HepG2 (cell line): ENCODE data around the gene GCDH. TPM values are rescaled to one million over a fixed set of nuclear protein-coding genes. Genes with fewer than 3 reads are reported as not detected.

Source experiments
- CBX5 ChIP-seq: sonication (generic); formaldehyde crosslinking; IDR thresholded peaks from 2 replicates; pipeline ENCODE4 v1.4.0; 2020; ENCODE audit warnings: missing genetic modification reagents, borderline replicate concordance
- DNMT3B ChIP-seq: conservative IDR thresholded peaks from 2 replicates; pipeline ENCODE4 v1.6.1; 2016; ENCODE audit warnings: missing biosample characterization, control low read depth
- ETV6 ChIP-seq: sonication (generic); formaldehyde crosslinking; conservative IDR thresholded peaks from 2 replicates; pipeline ENCODE4 v1.4.0; 2020; ENCODE audit warnings: missing genetic modification reagents
- EZH2 ChIP-seq: conservative IDR thresholded peaks from 2 replicates; pipeline ENCODE4 v1.6.1; 2012; ENCODE audit warnings: mild to moderate bottlenecking, low read depth, low read length, moderate library complexity
- GTF3A ChIP-seq: sonication (generic); formaldehyde crosslinking; conservative IDR thresholded peaks from 2 replicates; pipeline ENCODE4 v1.4.0; 2020; ENCODE audit warnings: mild to moderate bottlenecking, missing genetic modification reagents
- HMGXB4 ChIP-seq, 2 experiments: sonication (generic) in 1 of 2; formaldehyde crosslinking in 1 of 2; IDR thresholded peaks; 2 replicates each; pipeline versions ENCODE4 v1.4.0 to v1.6.1; 2018 to 2020; ENCODE audit warnings: missing genetic modification reagents in 2 of 2, borderline replicate concordance in 1 of 2, low read depth in 1 of 2, mild to moderate bottlenecking in 1 of 2, missing biosample characterization in 1 of 2
- NFYB ChIP-seq: sonication (generic); formaldehyde crosslinking; IDR thresholded peaks from 2 replicates; pipeline ENCODE4 v1.4.0; 2020; ENCODE audit warnings: missing genetic modification reagents
- NR1H2 ChIP-seq: sonication (generic); formaldehyde crosslinking; IDR thresholded peaks from 2 replicates; pipeline ENCODE4 v1.8.1; 2022; ENCODE audit warnings: low read depth, missing genetic modification reagents, borderline replicate concordance
- PHF21A ChIP-seq: sonication (generic); formaldehyde crosslinking; IDR thresholded peaks from 2 replicates; pipeline ENCODE4 v1.5.0; 2020; ENCODE audit warnings: mild to moderate bottlenecking, missing genetic modification reagents
- RARG ChIP-seq: sonication (generic); formaldehyde crosslinking; IDR thresholded peaks from 2 replicates; pipeline ENCODE4 v1.4.0; 2020; ENCODE audit warnings: low read depth, mild to moderate bottlenecking, missing genetic modification reagents
- RFXAP ChIP-seq: sonication (generic); formaldehyde crosslinking; IDR thresholded peaks from 2 replicates; pipeline ENCODE4 v1.4.0; 2020; ENCODE audit warnings: missing genetic modification reagents, borderline replicate concordance
- TSC22D2 ChIP-seq: sonication (generic); formaldehyde crosslinking; IDR thresholded peaks from 2 replicates; pipeline ENCODE4 v1.5.1; 2020; ENCODE audit warnings: missing genetic modification reagents, mild to moderate bottlenecking, borderline replicate concordance
- ZFP62 ChIP-seq: sonication (generic); formaldehyde crosslinking; IDR thresholded peaks from 2 replicates; pipeline ENCODE4 v1.4.0; 2020; ENCODE audit warnings: missing genetic modification reagents
- ZMAT3 ChIP-seq: sonication (generic); formaldehyde crosslinking; conservative IDR thresholded peaks from 2 replicates; pipeline ENCODE4 v1.7.0; 2021; ENCODE audit warnings: missing genetic modification reagents
- ZNF335 ChIP-seq: sonication (generic); formaldehyde crosslinking; IDR thresholded peaks from 2 replicates; pipeline ENCODE4 v1.4.0; 2020; ENCODE audit warnings: missing genetic modification reagents
- ZNF33A ChIP-seq: sonication (generic); formaldehyde crosslinking; IDR thresholded peaks from 2 replicates; pipeline ENCODE4 v1.5.1; 2020; ENCODE audit warnings: missing genetic modification reagents, mild to moderate bottlenecking, moderate library complexity, borderline replicate concordance
- ZNF460 ChIP-seq: sonication (generic); formaldehyde crosslinking; IDR thresholded peaks from 2 replicates; pipeline ENCODE4 v1.5.1; 2020; ENCODE audit warnings: missing genetic modification reagents, mild to moderate bottlenecking, borderline replicate concordance
- ZNF777 ChIP-seq: sonication (generic); formaldehyde crosslinking; IDR thresholded peaks from 2 replicates; pipeline ENCODE4 v1.4.0; 2020; ENCODE audit warnings: missing genetic modification reagents
- polyA plus RNA-seq, 8 experiments: library from polyadenylated mRNA; depleted of rRNA in 3 of 8; stranded (reverse) in 7 of 8; unstranded in 1 of 8; fragments of >200 nt; fragmentation: Illumina TruSeq in 4 of 8; extraction: Trizol in 4 of 8; gene quantifications; 2 replicates each; pipeline versions ENCODE4 v1.2.1 to v1.2.3, GENCODE V29; 2011 to 2016; ENCODE audit warnings: low read depth in 4 of 8, missing spikeins in 1 of 8, mixed read lengths in 1 of 8; ENCODE audit not compliant: insufficient read depth in 1 of 8
- total RNA-seq, 5 experiments: library from RNA; depleted of rRNA; stranded (reverse); fragments of >200 nt; fragmentation: Illumina TruSeq; extraction: Trizol; gene quantifications; 2 replicates each; pipeline ENCODE4 v1.2.3, GENCODE V29; 2016; ENCODE audit warnings: low read depth in 1 of 5

The GCDH gene
- total and polyA plus RNA-seq, 2 of the 13 experiments (the other 11 are each of a cell fraction or from before 2014, with no cell fraction given) = 15.1 to 38.0 TPM

DNA sequence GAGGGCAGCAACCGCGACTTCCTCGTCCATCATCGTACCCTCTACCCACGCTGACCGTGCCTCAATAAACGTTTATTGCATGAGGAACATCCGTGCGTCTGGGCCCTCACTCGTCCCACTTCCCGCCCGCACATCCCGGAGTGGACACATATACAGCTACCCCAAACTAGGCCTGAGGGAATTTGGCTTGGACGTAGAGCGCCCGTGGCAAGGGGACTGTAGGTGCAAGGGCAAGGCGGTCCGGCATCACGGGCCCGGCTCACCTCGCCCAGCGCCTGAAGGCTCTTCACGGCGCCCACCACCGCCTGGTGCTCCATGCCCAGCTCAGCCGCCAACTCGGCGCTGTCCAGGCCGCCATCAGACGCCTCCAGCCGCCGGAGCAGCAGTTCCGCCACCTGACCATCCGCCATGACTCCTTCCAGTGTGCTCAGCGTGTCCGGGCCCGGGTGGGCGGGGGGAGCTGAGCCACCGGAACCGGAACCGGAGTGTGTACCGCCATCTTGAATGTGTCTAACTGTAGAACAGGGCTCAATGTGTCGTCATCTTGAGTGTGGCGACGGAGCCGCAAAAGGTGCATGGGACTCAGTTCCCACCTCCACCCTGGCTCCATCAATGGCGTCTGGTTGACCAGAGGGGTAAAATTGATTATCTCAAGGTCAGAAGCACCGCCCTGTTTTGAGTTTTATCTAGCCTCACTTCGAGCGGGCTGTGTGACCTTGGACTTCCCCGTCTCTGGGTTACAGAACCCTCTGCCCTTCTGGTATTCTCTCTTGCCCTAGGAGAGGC lies 42.5 kb downstream of the GCDH start, which contains the start of gene FARSA (continued):
- no peak for TF ChIP-seq GTF3A
- peak; percentile 79 to 84; a peak in 3 of 4 replicates for TF ChIP-seq HMGXB4 (CRISPR knock-in tag; IDR thresholded peaks at IDR 0.05; ENCODE audit: borderline replicate concordance in 1 of 2, low read depth in 1 of 2)
- no peak for TF ChIP-seq DNMT3B (CRISPR knock-in tag)
- no peak for TF ChIP-seq RFXAP
- TF ChIP-seq ZMAT3 (CRISPR knock-in tag) = 0 out of 2 replicates have a peak, but pooled peaks have one; percentile 45
- no peak for TF ChIP-seq ZNF33A (CRISPR knock-in tag)
- peak; percentile 64; the same call in 1 of the 2 replicates for TF ChIP-seq CBX5
- no peak for TF ChIP-seq EZH2
- no peak for TF ChIP-seq ZNF460 (CRISPR knock-in tag)
- TF ChIP-seq ZFP62 (CRISPR knock-in tag) = no peak
- 0 out of 2 replicates have a peak, but pooled peaks have one; percentile 43 for TF ChIP-seq PHF21A (CRISPR knock-in tag)
- peak; percentile 47 for TF ChIP-seq NFYB (CRISPR knock-in tag)
- TF ChIP-seq ZNF335 (CRISPR knock-in tag) = peak; percentile 96
- no peak for TF ChIP-seq RARG (CRISPR knock-in tag)
- no peak for TF ChIP-seq TSC22D2 (CRISPR knock-in tag)
- TF ChIP-seq ZNF777 (CRISPR knock-in tag) = no peak
- no peak for TF ChIP-seq NR1H2 (CRISPR knock-in tag)
- no peak for TF ChIP-seq ETV6 (CRISPR knock-in tag)
